NCI-H2196 (cell line): Measurements from ENCODE around the gene C1orf21.

Experiments used
- DNase-seq: peaks from one replicate; lab custom pipeline; 2025; ENCODE audit not compliant: unreplicated experiment; lab: John Stamatoyannopoulos, UW

The C1orf21 gene

GRCh38 chr1:184512724-184513123 lies 125.9 kb downstream of the C1orf21 start:
- no peak for DNase-seq

GRCh38 chr1:184513421-184513820 lies 126.6 kb downstream of the C1orf21 start:
- no peak for DNase-seq

- DNase-seq = no peak
These were observed 127.1 kb downstream of the C1orf21 start for GRCh38 chr1:184513966-184514365.

GRCh38 chr1:184514447-184514846 lies 127.6 kb downstream of the C1orf21 start:
- no peak for DNase-seq

GRCh38 chr1:184517130-184517529 lies 130.3 kb downstream of the C1orf21 start:
- DNase-seq = no peak

- no peak for DNase-seq
These were observed 132.0 kb downstream of the C1orf21 start for GRCh38 chr1:184518736-184519357.

GRCh38 chr1:184520336-184520735 lies 133.5 kb downstream of the C1orf21 start:
- no peak for DNase-seq

GRCh38 chr1:184524248-184524647 lies 137.4 kb downstream of the C1orf21 start:
- no peak for DNase-seq

- DNase-seq = no peak
These were observed 140.6 kb downstream of the C1orf21 start for GRCh38 chr1:184527402-184527801.

- DNase-seq = no peak
These were observed 143.4 kb downstream of the C1orf21 start for GRCh38 chr1:184530226-184530625.

GRCh38 chr1:184531296-184531695 lies 144.5 kb downstream of the C1orf21 start:
- no peak for DNase-seq

GRCh38 chr1:184532199-184532598 lies 145.4 kb downstream of the C1orf21 start:
- no peak for DNase-seq

GRCh38 chr1:184533049-184533448 lies 146.2 kb downstream of the C1orf21 start:
- DNase-seq = no peak

GRCh38 chr1:184533915-184534314 lies 147.1 kb downstream of the C1orf21 start:
- DNase-seq = no peak

- no peak for DNase-seq
These were observed 147.9 kb downstream of the C1orf21 start for GRCh38 chr1:184534690-184535089.

GRCh38 chr1:184535191-184535970 lies 148.6 kb downstream of the C1orf21 start:
- DNase-seq = no peak

GRCh38 chr1:184536246-184536985 lies 149.6 kb downstream of the C1orf21 start:
- no peak for DNase-seq

GRCh38 chr1:184539580-184539979 lies 152.8 kb downstream of the C1orf21 start:
- DNase-seq = no peak

- no peak for DNase-seq
These were observed 154.8 kb downstream of the C1orf21 start for GRCh38 chr1:184541537-184542152.

GRCh38 chr1:184542291-184542690 lies 155.5 kb downstream of the C1orf21 start:
- no peak for DNase-seq

GRCh38 chr1:184545601-184546000 lies 158.8 kb downstream of the C1orf21 start:
- DNase-seq = no peak
